K562 (cell line): ENCODE data around the gene CDKN2C. TPM values are rescaled to one million over a fixed set of nuclear protein-coding genes. Genes with fewer than 3 reads are reported as not detected.

Experiments
- ATF6 ChIP-seq: sonication (generic); formaldehyde crosslinking; IDR thresholded peaks from 2 replicates; pipeline ENCODE4 v1.4.0; 2020; ENCODE audit warnings: mild to moderate bottlenecking, missing genetic modification reagents
- CBX2 ChIP-seq: fragments of 200-600 bp; sonication (generic); IDR thresholded peaks from one replicate; pipeline ENCODE4 v1.6.1; 2012; ENCODE audit warnings: mild to moderate bottlenecking, low read length, inconsistent platforms; ENCODE audit not compliant: insufficient read depth, poor library complexity, severe bottlenecking
- GMEB1 ChIP-seq: fragments of 250-450 bp; sonication (Bioruptor Pico); IDR thresholded peaks from 2 replicates; pipeline ENCODE4 v1.4.0; 2020; ENCODE audit warnings: mild to moderate bottlenecking
- GTF2E2 ChIP-seq: fragments of 200-800 bp; sonication (Bioruptor generic); IDR thresholded peaks from 2 replicates; pipeline ENCODE4 v1.6.1; 2016; ENCODE audit warnings: missing genetic modification characterization, missing compliant biosample characterization
- HBP1 ChIP-seq: fragments of 450-650 bp; formaldehyde crosslinking; IDR thresholded peaks from 2 replicates; pipeline ENCODE4 v1.4.0; 2022; ENCODE audit warnings: missing genetic modification characterization
- HMBOX1 ChIP-seq: sonication (generic); IDR thresholded peaks from 2 replicates; pipeline ENCODE4 v1.6.1; 2016
- IFI16 ChIP-seq: fragments of 250-450 bp; sonication (Bioruptor Pico); IDR thresholded peaks from 2 replicates; pipeline ENCODE4 v2.1.2; 2022; ENCODE audit warnings: mild to moderate bottlenecking, inconsistent platforms
- KAT7 ChIP-seq: sonication (generic); formaldehyde crosslinking; IDR thresholded peaks from 2 replicates; pipeline ENCODE4 v1.8.0; 2022; ENCODE audit warnings: missing genetic modification reagents, mild to moderate bottlenecking, borderline replicate concordance
- KDM4B ChIP-seq, 2 experiments: fragments of 450-650 bp in 1 of 2; sonication (generic) in 1 of 2; IDR thresholded peaks; 2 replicates each; pipeline ENCODE4 v1.6.1; 2016 to 2017; ENCODE audit warnings: borderline replicate concordance in 2 of 2, antibody characterized with exemption in 1 of 2, low read depth in 1 of 2, mild to moderate bottlenecking in 1 of 2
- MAFF ChIP-seq: IDR thresholded peaks from 2 replicates; pipeline ENCODE4 v1.6.1; 2012; ENCODE audit warnings: low read length, improper control_type of control experiment
- MTA2 ChIP-seq: fragments of 450-650 bp; IDR thresholded peaks from 2 replicates; pipeline ENCODE4 v1.6.1; 2016; ENCODE audit warnings: low read depth
- NELFE ChIP-seq: IDR thresholded peaks from 2 replicates; pipeline ENCODE4 v1.6.1; 2011; ENCODE audit warnings: mild to moderate bottlenecking; ENCODE audit not compliant: insufficient read depth, insufficient read length
- TEAD1 ChIP-seq, 2 experiments: fragments of 450-650 bp in 1 of 2; sonication (generic) in 1 of 2; formaldehyde crosslinking; IDR thresholded peaks; 2 replicates each; pipeline versions ENCODE4 v1.4.0 to v1.8.0; 2020 to 2022; ENCODE audit warnings: mild to moderate bottlenecking in 2 of 2, missing genetic modification reagents in 1 of 2
- ZBTB1 ChIP-seq: sonication (generic); formaldehyde crosslinking; IDR thresholded peaks from 2 replicates; pipeline ENCODE4 v1.8.1; 2023; ENCODE audit warnings: missing genetic modification reagents, low read depth, mild to moderate bottlenecking, borderline replicate concordance
- ZNF133 ChIP-seq: fragments of 250-450 bp; sonication (Bioruptor Pico); IDR thresholded peaks from 2 replicates; pipeline ENCODE4 v1.4.0; 2020; ENCODE audit warnings: mild to moderate bottlenecking
- ZNF134 ChIP-seq: fragments of 250-450 bp; sonication (Bioruptor Pico); conservative IDR thresholded peaks from 2 replicates; pipeline ENCODE4 v1.4.0; 2020
- ZNF518B ChIP-seq: fragments of 250-450 bp; sonication (Bioruptor Pico); IDR thresholded peaks from 2 replicates; pipeline ENCODE4 v1.5.0; 2021; ENCODE audit warnings: mild to moderate bottlenecking, moderate library complexity
- ZNF57 ChIP-seq: fragments of 450-650 bp; formaldehyde crosslinking; IDR thresholded peaks from 2 replicates; pipeline ENCODE4 v1.4.0; 2020; ENCODE audit warnings: mild to moderate bottlenecking, moderate library complexity
- polyA plus RNA-seq, 8 experiments: library from polyadenylated mRNA; depleted of rRNA in 4 of 8; stranded (reverse) in 5 of 8; unstranded in 3 of 8; fragments of >200 nt; fragmentation: Nextera tagmentation in 2 of 8; fragmentation: Illumina TruSeq in 1 of 8; extraction: Ambion mirVana in 2 of 8; extraction: Trizol in 1 of 8; gene quantifications; 2 replicates each; pipeline versions ENCODE4 v1.2.1 to v1.2.3, GENCODE V29; 2011 to 2014; ENCODE audit warnings: inconsistent platforms in 1 of 8, missing spikeins in 1 of 8
- total RNA-seq, 7 experiments: library from RNA; depleted of rRNA in 6 of 7; stranded (reverse); fragments of >200 nt in 6 of 7; fragmentation: Illumina TruSeq in 2 of 7; extraction: Trizol in 2 of 7; gene quantifications; 2 replicates each; pipeline versions ENCODE4 v1.2.1 to v1.2.3, GENCODE V29; 2011 to 2021; ENCODE audit warnings: low replicate concordance in 1 of 7

CDKN2C gene
- total and polyA plus RNA-seq, 9 of the 15 experiments (the other 6 are each of a cell fraction or from before 2014, with no cell fraction given) = 11.9 to 74.3 (median 45.9) TPM

GRCh38 chr1:50967416-50968157 lies 2.5 kb upstream of the CDKN2C start (continued):
- TF ChIP-seq ATF6 (no peak), MTA2 (no peak), ZNF133 (CRISPR knock-in tag) (no peak), ZNF57 (no peak), KDM4B (IDR thresholded peaks at IDR 0.05; ENCODE audit: borderline replicate concordance in 2 of 2, low read depth in 1 of 2) (no peak), TEAD1 (CRISPR knock-in tag; IDR thresholded peaks at IDR 0.05) (peak in 1 of 2 experiments; percentile 13; a peak in 1 of 4 replicates), MAFF (no peak), ZBTB1 (CRISPR knock-in tag) (no peak), HBP1 (CRISPR knock-in tag) (no peak), GTF2E2 (tag) (no peak), KAT7 (CRISPR knock-in tag) (no peak), ZNF134 (CRISPR knock-in tag) (no peak), ZNF518B (CRISPR knock-in tag) (no peak), IFI16 (CRISPR knock-in tag) (no peak), HMBOX1 (0 out of 2 replicates have a peak, but pooled peaks have one; percentile 6), CBX2 (no peak), NELFE (no peak), GMEB1 (CRISPR knock-in tag) (no peak)
